GM15510 (cell line): ENCODE data around the gene MDM1.

Experiments
- POLR2A ChIP-seq: IDR thresholded peaks from 3 replicates; pipeline ENCODE4 v1.6.1; 2011; ENCODE audit warnings: borderline replicate concordance; ENCODE audit not compliant: insufficient read length; ENCODE audit errors: extremely low read depth

Gene MDM1

DNA sequence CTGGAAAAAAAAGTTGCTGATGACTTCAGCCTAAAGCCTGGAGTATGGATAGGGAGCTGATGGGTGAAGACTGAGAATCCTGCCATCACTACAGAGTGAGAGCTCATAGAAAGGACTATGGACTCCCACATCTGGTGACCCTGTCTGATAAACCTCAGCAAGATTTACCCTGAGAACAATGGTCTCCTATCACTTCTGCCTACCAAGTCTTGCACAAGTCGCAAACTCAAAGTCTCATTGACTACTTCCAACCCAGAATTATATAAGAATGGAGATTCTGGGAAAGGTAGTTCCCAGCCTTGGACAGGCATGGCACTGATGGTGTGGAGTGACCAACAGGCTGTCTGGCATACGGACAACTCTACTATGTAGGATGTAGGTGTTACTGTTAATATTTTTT, 9.7 kb upstream of the MDM1 start:
- TF ChIP-seq POLR2A, result no peak

- no peak for TF ChIP-seq POLR2A
These were observed 8.5 kb upstream of the MDM1 start for GRCh38 chr12:68340404-68341270.

DNA sequence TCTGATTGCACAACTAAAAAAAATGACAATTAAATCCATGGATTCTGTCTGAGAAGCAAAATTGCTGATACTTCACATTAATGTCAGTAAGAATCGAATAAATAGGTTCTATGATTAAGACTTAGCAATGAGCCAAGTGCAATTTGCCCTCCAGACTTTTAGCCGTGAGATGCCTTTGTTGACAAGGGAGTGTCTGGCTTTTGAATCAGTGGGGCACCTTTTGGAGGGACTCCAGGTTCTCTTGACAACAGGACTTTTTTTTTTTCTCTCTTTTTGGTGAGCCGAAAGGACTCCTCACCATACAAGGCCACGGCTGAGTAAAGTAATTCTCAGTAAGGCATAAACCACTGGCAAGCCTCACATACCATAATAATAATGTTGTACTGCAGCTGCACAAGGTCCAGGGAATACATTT, 4.7 kb upstream of the MDM1 start:
- no peak for TF ChIP-seq POLR2A

GRCh38 chr12:68335462-68335861, 3.3 kb upstream of the MDM1 start:
- TF ChIP-seq POLR2A, result no peak

- TF ChIP-seq POLR2A, result no peak
These were observed 2.0 kb upstream of the MDM1 start for GRCh38 chr12:68334132-68334531.

GRCh38 chr12:68332728-68333630, 817 bp upstream of the MDM1 start:
- no peak for TF ChIP-seq POLR2A

- no peak for TF ChIP-seq POLR2A
These were observed 678 bp downstream of the MDM1 start for GRCh38 chr12:68331500-68331868.

GRCh38 chr12:68327896-68328295, 4.3 kb downstream of the MDM1 start:
- no peak for TF ChIP-seq POLR2A

DNA sequence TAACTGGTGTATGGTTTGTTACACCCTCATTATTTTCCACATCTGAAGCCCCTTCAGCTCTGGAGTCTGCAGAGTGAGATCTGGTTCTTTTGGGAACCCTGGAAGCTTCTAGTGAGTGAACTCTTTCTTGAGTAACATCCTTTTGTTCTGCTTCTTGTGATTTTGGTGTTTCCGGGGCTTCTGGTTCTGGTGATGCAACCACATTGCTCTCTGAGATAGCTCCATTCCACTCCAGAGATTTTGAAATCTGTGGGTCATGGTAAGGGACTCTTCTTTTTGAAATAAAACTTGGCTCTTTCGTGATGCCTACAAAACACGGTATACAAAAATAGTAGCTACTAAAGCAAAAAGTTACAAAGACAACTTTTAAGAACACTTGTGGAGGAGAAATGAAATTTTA, 5.4 kb downstream of the MDM1 start:
- TF ChIP-seq POLR2A, result no peak

- no peak for TF ChIP-seq POLR2A
These were observed 6.2 kb downstream of the MDM1 start for GRCh38 chr12:68325966-68326365.

DNA sequence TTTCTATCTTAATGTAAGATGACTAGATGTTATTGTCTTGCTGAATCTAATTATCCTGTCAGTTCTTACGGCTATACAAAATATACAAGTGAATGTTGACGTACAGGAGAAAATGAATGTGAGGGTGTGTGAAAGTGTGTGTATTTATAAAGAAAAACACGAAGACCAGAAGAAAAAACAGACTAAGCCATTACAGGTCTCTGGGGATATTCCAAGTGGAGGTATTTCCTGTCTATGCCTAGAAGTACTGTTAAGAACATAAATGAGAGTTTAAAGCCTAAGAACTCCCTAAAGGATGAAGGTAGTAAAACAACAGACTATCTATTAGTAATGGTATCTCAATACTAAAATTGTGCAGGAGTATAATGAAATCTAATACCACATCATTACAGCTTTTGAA, 7.6 kb downstream of the MDM1 start:
- no peak for TF ChIP-seq POLR2A

GRCh38 chr12:68321140-68321539, 11.0 kb downstream of the MDM1 start:
- no peak for TF ChIP-seq POLR2A

GRCh38 chr12:68319988-68320623, 12.1 kb downstream of the MDM1 start:
- no peak for TF ChIP-seq POLR2A

- TF ChIP-seq POLR2A, result no peak
These were observed 15.0 kb downstream of the MDM1 start for GRCh38 chr12:68317047-68317667.

- no peak for TF ChIP-seq POLR2A
These were observed 21.8 kb downstream of the MDM1 start for GRCh38 chr12:68310370-68310769.
